OCI-M1 (cell line): ENCODE data around the gene DNMT3A.

ENCODE experiments used
- DNase-seq: peaks from one replicate; lab custom pipeline; 2025; lab: John Stamatoyannopoulos, UW

Gene DNMT3A

DNA sequence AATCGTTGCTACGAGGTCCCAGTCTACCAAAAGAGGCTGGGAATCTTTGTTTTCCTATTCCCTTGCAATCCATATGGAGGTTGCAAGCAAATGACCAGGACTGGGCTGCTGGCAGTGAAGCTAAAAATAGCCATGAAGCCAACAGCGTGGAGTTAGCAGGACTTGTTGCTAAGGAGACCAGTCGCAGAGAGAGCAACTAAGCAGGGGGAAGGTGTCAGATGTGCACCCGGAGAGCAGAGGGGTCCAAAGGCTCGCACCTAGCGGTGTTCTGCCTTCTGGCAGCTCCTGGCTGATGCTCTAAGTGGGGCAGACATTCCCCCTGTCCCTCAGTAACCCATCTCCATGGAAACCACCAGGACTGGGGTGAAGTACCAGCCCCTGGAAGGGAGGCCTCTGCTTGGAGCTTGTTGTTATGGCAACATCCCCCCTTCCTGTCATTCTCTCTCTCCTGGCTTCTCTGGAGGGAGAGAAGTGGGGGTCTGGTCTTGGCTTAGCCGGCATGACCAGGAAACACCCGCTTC is 84.6 kb downstream of the DNMT3A start:
- DNase-seq, result no peak

DNA sequence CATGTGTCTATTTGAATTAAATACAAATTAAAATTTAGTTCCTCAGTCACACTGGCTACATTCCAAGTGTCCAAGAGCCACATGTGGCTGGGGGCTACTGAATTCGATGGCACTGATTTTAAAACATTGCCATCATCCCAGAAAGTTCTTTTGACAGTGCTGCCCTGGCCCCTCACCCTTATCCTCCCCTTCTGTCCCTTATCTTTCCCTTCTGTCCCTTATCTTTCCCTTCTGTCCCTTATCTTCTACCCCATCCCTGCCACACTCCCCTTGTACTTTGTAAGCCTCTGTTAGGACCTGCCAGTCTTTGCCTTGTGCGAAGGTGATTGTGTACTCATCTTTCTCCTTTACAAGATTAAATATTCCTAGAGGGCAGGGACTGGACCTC is 85.2 kb downstream of the DNMT3A start:
- peak; percentile 47 for DNase-seq

DNA sequence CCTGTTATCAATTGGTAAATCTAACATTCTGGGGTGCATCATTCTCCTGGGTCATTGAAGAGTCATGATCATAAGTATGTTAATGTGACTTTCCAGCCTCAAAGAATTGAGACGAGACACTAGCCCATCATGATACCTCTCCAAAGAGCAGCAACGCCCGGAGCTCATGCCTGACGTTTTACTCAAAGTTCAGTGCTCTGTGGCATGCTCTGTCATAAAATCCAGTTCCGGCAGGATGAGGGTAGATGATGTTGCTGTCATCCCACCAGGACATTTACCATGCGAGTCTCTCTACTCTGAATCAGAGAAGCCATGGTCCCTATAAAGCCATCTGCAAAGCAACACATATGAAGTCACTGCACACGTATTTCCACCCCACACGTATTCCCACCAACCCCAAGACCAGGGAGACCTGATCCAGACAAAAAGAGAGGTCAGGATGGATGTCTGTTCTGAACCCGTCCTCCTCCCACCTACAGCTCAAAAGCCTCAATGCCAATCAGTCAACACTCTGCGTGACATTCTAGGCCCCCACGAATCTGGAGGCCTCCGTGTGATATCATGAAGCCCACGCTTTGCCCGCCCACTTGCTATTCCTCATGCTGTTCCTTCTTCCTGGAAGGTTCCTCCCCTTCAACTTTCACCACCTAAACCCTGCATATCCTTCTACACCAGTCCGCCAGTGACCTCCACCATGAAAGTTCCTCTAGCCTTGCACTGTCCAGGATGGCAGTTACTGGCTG is 85.8 kb downstream of the DNMT3A start:
- no peak for DNase-seq

DNA sequence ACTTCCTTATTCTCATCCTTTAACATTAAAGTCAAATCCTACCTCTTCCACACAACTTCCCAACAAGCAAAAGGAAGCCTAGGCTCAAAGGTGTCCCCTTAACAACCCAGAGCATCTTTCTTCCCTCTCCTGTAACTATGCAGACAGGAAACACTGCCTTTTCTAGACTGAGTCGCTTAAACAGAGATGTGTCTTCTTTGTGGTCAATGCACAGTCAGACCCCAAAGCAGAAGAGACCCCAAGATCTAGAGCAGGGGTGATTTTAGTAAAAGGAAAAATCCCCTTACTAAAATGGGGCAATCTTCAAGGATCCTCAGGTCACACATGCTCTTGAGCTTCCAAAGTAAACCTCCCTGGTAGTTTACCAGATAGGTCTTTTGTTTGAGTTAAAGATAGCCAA is 86.8 kb downstream of the DNMT3A start:
- no peak for DNase-seq

DNA sequence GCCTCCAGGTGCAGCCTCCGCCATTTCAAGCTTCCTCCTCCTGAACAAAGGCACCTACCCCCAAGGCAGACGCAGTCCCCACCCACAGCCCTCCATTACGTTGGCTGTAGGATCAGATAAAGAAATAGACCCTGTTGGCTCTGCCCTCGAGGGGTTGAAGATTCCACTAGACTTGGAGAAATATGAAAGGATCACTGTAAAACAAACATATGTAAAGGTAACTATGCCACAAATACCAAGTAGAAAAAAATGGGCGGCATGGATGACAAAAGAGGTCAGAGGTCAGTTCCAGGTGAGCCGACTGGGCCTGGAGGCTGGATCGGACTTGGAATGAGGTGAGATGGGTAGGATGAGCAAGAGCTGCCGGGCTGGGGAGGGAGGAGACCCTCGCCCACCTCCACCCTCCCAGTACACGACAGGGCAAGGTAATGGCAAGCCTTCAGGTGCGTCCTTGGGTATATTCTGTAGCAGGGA is 88.5 kb downstream of the DNMT3A start:
- no peak for DNase-seq

DNA sequence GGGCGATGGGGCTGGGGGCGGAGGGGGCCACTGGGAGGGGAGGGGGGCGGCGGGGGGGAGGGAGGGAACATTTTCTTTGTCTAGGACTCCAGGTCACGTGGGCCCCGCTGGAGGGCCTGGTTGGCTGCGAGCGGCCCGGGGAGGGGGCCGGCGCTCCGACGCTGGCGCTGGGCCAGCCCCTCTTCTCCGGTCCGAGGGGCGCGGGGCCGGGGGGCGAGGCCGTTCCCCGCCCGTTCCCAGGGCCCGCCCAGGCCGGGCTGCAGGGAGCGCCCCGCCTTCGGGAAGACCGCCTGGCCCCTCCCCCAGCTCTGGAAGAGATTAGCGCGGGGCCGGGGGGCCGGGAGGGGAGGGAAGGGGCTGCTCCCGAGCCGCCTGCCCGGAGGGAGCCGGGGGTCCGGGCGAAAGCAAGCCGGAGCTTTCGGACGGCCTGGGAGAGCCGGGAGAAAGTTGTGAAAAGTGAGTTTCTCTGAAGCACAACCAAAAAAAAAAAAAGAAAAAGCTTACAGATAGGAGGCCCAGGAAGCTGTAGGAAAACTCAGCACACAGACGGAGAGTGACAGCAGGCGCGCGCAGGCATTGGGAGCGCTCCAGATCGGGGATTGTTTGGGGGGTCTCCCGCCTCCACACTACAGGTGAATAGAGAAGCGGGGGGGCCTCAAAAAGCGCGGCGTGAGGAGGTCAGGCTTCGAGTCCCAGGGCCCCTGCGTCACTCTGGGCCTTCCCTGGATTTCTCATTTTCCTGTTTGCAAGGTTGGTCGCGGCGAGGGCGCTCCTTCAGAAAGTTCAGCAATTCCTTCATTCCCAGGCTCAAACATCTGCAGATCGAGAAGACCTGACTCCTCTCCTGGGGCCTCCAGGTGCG is 89.2 kb downstream of the DNMT3A start:
- DNase-seq, result peak; percentile 77

DNA sequence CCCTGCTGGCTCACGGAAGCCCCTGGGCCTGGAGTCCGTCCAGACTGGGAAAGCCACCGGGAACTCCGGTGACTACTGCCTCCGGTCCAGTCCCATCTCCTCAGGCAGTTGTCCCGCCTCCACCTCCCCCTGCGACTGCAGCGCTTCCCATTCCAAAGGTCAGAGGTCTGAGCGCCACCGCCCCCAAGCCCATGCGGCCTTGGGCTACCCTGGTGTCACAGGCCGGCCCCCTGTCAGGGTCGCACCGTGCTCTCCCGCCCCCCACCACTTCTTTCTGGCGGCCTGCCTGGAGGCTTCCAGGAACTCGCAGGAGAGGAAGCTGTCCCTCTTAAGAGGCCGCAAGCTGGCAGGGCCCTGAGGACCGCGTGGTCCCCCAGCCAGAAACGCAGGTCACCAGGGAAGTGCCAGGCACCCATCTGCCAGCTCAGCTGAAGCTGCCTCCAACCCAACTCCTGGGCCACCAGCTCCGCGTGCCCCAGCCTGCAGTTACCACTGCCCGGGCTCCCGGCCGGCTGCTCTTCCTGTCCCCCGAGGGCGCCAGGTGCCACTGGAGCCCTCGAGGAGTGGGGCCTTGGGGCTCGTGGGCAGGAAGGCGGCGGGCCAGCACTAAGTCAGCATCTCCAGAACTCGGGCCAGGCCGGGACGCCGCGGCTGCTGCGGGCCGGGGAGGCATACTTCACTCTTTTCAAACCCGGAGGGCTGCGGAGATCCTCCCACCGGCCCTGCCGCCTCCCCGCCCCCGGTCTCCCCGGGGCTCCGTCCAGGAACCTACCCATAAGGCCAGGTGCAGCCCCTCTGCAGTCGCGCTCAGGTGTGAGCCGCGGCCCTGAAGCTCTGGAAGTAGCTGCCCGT is 90.1 kb downstream of the DNMT3A start:
- peak; percentile 80 for DNase-seq

DNA sequence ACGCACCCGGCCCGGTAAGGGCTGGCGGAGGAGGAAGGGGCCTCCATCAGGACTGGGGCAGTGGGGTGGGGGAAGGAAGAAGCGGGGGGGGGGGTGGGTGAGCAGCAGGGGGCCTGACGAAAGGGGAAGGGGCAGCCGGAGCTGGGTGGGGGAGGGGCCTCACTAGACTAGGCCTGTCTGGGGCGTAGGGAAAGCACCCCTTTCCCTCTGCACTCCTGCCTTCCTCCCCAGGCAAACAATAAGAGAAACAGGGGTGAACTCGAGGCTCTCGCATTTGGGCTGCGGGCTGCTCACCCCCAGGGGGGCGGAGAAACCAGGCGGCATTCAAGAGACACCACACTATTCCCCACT is 90.7 kb downstream of the DNMT3A start:
- DNase-seq, result peak; percentile 38

DNA sequence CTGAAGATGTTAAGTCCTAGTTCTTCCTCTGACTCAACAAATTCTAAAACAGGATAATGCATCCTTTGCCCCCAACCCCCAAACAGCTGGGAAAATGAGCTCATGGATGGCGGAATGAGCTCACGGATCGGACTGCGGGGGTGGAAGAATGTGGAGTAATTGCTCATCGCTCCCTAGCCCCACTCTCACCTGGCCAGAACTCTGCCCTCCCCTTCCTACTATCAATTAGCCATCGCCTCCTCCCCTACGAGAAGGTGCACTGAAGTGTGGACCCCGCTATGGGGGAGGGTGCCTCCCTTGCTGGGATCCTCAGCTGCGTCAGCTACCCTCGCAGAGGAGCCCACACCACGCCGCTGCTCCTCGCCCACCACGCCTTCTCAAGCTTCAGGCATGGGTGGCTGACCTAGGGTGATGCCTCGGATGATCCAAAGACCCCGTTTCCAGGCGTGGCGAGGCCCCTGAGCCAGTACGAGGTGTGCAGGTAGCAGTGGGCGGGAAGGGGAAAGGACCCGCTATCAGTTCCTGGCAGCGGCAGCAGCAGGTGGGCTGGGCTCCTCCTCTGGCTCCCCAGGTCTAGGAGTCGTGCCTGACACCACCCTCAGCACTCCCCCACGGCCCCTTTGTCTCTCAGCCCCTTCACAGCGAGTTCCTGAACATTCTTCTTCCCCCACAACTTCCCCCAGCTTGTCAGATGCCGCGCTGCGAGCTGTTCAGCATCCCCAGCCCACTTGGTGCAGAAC is 91.2 kb downstream of the DNMT3A start:
- no peak for DNase-seq

DNA sequence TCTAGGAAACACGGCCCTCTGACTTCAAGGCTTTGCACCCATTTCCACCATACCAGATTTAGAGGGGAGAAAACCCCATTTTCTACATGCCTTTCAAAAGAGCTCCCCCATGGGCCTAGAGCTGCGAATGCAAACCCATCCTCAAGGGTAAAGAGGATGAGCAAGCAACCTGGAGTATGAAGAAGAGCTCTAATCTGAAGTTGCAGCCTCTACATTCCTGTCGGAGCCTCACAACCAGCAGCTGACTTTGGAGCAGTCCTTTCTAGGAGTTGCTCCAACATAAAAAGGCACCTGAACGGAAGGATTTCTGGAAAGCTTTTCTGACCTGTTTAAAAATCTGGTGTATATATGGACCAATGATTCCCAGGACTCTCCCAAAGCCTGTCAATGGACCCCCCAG is 91.9 kb downstream of the DNMT3A start:
- DNase-seq, result no peak

DNA sequence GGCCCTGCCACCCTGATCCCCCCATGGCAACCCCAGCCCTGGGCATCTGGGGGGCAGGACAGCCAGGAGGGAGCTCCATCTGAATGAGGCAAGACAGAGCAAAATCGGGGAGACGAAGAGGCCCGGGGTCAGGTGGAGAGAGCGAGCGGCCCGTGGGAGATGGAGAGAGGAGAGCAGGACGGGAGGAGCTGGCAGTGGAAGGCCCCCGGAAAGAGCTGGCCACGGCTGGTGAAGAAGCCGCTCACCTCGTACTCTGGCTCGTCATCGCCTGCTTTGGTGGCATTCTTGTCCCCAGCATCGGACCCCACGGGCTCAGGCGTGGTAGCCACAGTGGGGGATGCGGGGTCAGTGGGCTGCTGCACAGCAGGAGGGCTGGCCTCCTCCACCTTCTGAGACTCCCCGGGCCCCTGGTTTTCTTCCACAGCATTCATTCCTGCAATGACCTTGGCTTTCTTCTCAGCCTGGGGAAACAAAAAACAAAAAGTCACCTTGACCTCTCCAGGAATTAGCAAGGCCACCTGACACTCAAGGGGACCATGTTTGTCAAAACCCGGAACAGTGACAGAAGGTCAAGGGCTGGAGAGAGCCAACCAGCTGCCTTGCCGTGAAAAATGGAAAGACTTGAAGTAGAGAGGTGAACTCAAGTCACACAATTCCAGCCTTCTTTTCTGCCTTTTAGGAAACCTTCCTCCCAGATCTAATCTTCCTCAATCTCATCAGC is 93.8 kb downstream of the DNMT3A start:
- no peak for DNase-seq

DNA sequence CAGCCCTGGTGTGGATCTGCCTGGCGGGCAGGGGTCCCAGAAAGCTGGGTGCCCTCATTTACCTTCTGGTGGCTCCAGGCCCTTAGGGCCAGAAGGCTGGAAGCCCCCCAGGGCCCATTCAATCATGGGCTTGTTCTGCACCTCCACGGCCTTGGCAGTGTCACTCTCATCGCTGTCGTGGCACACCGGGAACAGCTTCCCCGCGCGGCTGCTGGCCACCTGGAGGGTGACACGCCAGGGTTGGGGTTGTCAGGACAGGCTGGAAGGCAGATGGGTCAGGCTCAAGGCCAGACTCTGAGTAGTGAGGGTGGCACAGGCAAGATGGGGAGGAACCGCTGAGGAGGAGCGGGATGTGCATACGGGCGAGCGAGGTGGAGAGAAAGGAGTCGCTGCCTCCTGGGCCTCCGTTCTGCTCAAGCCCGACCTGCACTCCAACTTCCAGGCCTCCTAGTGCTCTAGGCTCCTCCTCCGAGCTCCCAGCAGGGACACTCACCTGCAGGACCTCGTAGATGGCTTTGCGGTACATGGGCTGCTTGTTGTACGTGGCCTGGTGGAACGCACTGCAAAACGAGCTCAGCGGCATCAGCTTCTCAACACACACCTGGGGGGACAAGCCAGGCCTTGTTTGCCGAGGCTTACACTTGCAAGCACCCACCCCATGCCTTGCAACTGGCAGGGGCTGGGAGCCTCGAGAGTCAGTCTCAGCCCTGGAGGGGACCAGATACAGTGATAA is 95.0 kb downstream of the DNMT3A start:
- no peak for DNase-seq

DNA sequence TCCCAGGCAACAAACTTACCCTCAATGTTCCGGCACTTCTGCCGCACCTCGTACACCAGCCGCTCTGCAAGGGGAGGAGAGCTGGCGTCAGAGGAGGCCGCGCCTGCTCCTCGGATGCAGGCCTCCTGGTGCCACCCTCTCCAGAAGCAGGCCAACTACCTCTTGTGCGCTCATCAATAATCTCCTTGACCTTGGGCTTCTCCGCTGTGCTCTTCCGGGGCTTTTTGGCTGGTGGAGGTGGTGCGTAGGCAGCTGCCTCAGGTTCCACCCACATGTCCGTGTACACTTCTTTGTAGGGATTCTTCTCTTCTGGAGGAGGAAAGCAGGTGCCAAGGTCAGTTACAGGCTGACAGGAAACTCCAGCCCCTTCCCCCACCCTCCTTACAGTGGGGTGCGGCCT is 95.7 kb downstream of the DNMT3A start:
- DNase-seq, result no peak

DNA sequence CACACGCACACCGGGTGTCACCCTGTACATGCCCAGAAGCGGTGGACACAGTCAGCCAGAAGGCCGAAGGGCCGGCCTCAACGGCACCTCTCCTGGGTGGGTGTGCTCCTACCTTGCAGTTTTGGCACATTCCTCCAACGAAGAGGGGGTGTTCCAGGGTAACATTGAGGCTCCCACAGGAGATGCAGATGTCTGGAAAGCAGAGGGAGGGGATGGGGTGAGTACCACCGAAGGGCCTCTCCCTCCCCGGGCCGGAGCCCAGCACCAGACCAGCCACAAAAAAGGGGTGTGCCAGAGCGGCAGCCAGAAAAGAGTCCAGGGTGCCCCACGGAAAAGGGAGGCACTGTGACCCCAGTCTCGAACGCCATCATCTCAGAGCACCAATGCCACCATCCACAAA is 96.6 kb downstream of the DNMT3A start:
- DNase-seq, result no peak

DNA sequence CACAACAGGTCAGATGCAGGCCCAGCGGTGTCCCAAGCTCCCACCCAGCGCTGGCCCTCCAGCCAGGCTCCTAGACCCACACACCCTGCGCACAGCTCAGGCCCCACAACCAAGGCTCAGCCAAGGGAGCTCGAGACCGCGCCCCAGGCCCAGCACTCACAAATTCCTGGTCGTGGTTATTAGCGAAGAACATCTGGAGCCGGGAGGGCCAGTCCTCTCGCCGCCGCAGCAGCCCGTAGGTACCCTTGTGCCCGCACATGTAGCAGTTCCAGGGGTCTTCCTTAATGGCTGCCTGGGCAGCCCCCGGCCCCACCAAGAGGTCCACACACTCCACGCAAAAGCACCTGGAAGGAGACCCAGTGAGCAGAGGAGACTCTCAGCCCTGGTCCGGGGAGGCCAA is 97.7 kb downstream of the DNMT3A start:
- no peak for DNase-seq

DNA sequence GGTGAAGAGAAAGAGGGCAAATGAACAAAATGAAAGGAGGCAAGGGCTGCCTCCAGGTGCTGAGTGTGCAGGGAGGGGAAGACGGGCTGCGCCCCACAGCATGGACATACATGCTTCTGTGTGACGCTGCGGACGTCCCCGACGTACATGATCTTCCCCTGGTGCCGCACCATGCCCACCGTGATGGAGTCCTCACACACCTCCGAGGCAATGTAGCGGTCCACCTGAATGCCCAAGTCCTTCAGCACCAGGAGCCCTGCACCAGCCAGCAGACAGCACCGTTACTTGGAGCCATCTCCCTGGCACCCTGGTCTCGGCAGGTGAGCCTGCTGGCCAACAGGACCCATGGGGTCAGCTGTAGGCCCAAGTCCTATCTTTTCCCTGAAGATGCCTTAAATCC is 100.3 kb downstream of the DNMT3A start:
- DNase-seq, result no peak

DNA sequence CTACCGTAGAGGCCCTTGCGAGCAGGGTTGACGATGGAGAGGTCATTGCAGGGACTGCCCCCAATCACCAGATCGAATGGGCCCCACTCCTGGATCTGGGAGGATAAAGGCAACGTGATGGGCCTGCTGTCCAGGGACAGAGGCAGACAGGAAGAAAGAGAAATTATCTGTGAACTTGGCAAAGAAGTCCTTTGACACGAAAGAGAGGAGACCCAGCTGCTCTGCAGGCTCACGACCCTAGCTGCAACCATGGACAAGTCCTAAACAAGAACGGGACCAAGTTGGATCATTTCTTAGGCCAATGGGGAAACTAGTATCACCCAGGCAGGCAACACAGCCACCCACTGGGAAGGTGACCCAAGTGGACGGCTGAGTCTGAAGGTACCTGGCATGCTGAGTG is 101.1 kb downstream of the DNMT3A start:
- DNase-seq, result no peak

DNA sequence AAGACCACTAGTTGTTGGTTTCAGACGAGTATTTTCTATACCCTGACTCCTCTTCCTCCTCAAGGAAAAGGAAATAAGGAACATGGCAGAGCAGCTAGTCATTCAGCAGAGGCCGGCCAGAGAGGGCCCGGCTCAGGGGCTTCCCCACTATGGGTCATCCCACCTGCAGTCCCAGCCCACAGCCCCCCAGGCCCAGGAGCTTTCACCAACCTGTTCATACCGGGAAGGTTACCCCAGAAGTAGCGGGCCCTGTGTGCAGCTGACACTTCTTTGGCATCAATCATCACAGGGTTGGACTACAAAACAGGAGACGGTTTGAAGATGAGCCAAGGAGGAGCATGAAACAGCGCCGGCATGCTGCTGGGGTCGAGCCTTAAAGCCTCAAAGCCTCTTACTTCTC is 102.8 kb downstream of the DNMT3A start:
- no peak for DNase-seq

DNA sequence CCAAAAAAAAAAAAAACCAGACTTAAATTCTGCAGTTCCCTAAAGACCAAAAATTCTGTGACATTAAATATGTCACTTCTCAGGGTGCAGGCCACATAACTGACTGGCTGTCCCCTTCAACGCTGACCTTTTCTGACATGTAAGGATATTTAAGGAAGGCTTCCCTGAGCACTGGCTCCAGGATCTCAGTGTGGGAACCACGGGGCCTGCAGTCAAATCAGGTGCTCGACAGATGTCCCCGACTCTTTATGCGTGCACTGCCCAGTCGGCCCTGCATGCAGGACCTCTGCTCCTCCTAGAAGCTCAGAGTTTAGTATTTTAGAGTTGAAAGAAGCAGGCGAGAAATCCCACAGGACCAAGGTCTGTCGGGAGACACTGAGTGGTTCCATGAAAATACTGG is 104.0 kb downstream of the DNMT3A start:
- DNase-seq, result no peak

DNA sequence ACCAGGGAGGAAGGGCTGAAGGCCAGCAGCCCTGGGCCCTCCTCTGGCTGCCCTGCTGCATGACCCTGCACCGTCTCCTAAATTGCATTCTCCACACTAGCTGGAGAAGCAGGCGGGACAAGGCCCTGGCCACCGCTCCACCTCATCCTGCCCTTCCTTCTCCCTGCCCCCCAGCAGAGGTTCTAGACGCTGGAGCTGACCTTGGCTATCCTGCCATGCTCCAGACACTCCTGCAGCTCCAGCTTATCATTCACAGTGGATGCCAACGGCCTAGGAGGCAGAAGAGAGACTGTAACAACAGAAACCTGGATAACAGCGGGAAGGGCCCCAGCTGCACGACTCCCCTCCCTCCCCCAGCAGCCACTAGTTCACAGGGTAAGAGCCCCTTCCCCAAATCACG is 105.0 kb downstream of the DNMT3A start:
- DNase-seq, result no peak
